Measurements from ENCODE around the gene TMED10.

The TMED10 gene

DNA sequence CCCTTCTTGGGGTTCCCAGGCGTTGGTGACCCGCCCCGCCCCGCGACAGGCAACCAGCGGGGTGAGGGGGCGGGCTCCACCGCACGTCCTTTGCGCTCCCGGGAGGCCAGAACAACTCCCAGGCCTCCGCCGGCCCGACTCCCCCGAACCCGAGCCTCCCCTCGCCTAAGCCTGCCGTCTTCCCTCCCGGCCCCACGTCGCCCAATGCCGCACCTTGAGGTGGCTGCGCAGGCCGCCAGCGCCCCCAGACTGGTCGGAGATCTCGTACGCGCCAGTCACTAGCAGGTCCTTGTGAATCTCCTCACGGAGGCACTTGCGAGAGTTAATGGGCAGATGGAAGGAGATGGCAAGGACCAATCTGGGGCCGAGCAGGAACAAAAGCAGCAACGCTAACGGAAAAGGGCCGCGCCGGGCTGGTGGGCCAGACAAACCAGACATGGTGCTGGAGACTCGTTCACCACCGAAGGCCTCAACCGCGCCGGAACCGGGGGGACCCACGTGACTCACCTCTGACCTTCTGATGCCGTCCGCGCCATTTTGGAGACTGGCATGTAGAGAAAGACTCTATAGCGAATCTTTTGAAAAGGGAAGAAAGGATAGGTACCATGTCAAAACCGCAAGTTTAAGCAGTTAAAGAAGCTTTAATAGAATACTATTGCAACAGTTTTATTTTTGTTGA is at the start of gene TMED10:
TMED10 (minus strand) TSS at position 471 of the 679 bp plus-strand sequence; CDS start at position 438, 33 bp downstream.
- peak; percentile 93 for DNase-seq

DNA sequence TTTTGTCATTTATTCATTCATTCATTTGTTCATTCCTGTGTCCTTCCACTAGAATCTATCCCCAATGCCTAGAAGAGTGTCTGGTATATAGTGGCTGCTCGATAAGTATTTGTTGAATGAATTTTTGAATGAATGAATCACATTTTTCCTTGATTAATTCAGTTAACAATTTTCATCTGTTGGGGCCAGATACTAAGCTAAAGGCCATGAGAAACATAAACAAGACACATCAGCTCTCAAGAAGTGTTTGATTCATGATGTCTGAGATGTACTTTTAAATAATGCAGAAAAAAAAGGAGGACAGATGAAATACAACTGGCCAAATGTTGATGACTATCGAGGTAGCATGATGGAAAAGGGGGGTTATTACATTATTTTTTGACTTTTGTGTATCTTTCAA is 48.1 kb upstream of the TMED10 start:
- no peak for DNase-seq

DNA sequence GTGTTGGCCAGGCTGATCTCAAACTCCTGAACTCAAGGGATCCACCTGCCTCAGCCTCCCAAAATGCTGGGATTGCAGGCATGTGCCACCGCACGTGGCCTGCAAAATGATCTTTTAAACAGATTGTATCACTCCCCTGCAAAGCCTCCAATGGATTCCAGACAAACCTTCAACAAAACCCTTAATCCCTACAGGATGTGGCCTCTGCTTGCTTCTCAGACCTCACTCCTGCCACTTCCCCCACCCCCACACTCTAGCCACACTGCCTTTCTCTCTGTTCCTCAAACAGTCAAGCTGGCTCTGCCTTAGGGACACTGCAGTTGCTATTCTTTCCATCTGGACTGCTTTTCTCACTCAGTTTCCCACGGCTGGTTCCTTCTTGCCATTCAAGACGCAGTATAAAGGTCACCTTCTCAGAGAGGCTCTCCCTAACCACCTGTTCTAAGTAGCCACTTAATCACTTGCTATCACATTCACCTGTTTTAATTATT is 47.3 kb upstream of the TMED10 start:
- DNase-seq, result no peak

DNA sequence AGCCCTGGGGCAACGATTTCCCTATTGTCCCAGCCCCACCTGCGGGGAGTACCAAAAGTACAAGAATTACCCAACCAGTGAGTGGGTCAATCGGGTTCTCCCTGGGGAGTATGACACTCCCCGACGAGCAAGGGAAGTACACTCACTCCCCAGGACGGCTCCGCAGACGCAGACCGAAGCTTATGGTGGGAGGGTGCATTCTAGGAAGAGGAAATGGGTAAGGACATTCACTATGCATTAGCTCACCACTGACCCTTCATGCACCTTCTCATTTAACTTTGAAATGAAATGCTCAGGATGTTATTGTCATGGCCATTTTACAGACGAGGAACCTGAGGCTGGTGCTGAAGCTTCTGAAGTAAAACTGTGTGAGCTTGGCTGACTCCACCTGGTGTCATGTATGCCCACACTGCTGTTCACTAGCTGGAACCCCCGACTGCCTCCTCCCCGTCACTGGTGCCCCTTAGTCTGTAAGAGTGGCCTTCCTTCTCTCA is 45.8 kb upstream of the TMED10 start:
- DNase-seq, result no peak

DNA sequence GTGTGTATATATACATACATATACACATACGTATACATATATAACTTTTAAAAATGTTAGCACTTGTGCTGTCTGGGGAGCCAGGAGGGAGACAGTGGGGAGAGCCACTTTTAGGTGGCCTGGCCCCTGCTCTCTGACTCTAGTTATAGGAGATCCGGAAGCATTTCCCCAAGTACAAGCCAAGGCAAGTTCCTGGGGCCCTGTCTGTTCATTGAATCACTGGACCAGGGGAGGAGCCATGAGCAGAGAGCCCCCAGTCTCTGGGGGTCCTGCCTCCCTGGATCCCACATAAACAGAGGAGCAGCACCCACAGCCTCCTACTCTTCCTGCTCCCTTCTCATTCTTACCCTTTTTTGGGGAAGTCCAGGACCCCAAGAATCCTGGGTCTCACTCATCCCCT is 45.4 kb upstream of the TMED10 start:
- no peak for DNase-seq

DNA sequence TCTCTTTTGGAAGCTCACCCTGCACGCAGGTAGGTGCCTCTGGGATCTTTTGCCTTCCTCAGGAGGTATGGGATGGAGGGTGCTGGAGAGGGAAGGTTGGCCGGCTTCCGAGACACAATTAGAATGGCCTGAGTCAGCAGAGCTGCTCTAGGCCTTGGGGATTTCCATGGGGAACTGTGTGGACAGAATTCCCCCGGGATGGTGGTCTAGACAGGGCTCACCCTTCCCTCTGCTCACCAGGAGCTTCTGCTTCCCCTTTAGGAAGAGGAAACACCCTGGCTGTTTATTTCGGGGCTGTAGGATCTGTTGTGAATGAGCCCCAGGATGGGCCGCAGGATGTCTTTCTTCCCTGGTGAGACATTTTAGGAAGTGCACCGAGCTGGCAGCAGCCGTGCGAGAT is 43.7 kb upstream of the TMED10 start:
- no peak for DNase-seq

DNA sequence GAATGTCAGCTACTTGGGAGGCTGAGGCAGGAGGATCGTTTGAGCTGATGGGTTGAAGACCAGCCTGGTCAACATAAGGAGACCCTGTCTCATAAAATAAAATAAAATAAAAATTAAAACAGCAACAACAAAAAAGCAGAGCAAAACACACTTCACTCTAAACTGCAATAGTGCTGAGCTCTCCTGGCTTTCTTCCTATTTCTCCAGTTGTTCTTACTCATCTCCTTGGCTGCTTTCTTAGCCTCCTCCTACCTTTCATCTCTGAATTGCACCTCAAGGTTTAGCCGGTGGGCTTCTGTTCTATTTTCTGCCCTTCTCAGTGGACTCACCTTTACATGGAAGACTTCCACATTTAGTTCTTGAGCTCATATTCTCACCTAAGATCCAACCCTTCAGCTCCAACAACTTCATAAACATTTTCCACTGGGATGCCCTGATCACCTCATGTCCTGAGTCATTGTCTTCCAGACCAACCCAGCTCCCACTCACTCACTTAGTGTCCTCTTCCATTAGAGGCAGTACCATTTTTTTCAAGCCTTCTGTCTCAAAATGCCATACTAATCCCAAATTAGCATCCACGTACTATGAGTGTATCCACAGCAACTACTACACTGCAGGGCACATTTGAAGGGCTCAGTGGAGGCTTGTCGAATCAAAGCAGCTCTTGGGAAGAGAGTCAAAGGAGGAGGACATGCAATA is 41.2 kb upstream of the TMED10 start:
- DNase-seq, result no peak

DNA sequence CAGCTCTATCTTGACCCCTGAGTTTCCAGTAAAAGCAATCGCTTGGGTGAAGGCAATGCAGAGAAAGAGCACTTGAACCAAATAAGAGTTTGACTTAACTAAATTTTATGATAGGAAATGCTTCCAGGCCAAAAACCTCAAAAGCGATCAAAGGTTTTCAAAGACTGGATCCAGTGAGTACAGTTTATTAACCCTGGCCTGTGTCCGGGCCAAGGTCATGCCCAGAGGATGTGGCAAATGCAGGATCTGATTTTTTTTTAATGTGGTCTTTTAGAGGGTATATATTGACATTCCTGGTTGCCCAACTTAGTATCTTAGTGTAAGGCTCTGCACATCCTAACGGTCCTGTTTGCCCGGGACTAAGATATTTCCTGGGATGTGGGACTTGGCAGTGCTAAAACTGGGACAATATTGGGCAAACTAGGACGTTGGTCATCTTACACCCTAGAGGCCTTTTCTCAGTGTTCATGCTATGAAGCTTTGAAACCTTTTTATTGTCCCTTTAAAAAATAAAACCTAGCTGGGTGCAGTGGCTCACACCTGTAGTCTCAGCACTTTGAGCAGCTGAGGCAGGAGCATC is 40.1 kb upstream of the TMED10 start:
- DNase-seq, result no peak

DNA sequence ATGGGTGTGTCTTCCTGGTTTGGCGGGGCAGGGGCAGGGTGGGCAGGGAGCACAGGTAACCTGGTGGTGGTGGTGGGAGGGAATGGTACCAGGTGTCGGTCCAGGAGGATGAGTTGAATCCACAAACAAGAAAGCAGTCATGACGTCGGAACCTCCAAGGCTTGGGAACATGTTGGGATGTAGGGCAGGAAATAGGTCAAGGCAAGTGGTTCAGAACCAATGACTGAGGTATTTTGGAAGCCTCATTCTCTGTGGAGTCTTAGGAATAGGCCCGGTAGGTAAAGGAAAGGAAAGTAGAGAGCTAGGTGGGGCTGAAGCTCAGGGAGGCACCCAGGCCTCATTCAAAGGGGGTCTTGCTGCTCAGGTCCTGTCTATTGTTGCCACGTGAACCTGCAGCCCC is 39.1 kb upstream of the TMED10 start:
- DNase-seq, result no peak

DNA sequence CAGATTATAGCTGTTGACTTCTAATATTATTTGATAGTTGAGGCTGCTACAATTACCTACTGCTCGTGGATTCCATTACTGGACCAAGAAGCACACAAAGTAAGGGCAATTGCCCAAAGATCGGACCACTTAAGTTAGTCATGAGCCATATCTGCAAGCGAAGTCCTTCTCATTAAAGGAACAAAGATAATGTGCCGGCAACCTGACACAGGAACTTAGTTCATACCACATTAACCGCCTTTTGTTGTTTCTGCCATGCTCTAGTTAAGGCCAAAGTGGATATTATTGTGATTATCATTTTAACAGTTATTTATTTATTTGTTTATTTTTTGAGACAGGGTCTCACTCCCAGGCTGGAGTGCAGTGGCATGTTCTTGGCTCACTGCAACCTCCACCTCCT is 38.1 kb upstream of the TMED10 start:
- no peak for DNase-seq

DNA sequence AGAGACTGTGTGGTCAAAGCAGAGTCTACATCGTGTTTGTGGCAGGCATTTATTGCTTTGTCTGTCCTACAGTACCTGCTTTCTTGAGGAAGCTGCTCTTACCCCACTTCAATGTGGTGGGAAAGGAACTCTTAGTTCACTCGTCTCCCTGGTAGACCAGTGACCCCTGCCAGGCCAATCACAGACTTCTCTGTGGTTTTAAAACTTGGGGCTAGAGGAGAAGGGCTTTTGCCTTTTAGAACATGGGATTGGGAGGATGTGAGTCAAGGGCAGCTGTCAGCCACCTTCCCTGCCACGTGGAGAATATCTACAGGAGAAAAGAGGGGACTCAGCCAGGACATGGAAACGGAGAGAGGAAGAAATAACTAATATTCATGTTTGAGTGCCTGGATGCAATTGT is 36.8 kb upstream of the TMED10 start:
- DNase-seq, result no peak

DNA sequence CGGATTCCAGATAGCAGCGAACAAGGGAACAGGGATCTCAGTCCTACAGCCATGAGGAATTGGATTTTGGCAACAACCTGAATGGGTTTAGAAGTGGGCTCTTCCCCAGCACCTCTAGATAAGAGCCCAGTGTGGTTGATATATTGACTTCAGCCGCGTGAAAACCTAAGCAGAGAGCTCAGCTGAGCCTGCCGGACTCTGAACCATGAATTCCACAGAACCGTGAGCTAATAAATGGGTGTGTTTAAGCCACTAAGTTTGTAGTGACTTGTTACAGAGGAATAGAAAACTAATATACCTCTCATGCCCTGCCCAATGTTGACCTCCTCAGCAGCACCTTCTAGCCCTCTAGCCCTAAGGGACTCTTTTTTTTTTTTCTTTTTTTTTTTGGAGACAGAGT is 32.4 kb upstream of the TMED10 start:
- no peak for DNase-seq

DNA sequence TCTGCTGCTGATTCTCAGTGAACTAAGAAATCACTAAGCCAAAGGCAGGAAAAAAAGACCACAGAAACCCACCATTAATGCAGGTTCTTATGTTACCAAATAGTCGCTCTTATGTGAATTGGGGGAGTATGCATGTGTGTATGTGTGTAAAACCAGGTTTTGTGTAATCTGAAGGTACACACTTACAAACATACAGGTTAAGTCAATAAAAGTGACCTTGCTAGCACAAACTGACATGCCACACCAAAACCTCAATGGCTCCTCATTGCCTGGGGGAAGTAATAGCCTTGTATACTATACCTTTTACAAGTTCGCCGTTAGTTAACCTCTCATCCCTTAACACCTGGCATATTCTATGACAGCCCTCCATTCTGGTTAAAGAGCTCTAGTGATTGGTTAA is 29.8 kb upstream of the TMED10 start:
- DNase-seq, result no peak

DNA sequence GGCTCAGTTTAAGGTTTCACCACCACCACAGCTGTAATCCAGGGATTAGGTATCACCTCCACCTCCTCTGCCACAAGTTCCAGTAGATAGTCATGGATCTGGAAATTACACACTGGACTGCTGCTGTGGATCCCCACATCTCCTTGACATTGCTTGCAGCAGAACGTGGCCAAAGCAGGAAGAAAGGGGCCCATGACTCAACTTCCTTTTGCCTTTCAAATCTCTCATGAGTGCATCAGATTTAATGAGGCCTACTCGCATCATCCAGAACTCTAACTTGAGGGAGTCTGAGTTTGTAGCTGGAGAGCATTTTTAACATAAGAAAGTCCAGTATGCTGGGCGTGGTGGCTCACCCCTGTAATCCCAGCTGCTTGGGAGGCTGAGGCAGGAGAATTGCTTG is 29.2 kb upstream of the TMED10 start:
- no peak for DNase-seq

DNA sequence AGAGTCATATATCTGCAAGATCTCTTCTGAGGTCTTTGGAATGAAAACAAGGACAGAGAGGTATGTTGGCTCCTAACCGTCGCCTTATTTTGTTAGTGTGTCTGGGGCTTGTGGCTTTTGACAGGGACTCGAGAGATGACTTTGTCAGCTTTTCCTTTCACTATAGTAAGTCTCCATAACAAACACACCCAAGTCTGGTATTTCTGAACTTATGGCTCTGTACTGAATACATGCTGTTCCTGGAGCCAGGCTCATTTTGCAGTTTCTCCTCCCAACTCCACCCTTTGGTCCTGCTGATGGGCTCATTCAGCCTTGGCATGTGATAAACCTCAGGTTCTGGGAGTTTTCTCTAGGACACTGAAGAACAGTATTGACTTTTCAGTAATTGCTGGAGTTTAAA is 27.7 kb upstream of the TMED10 start:
- no peak for DNase-seq

DNA sequence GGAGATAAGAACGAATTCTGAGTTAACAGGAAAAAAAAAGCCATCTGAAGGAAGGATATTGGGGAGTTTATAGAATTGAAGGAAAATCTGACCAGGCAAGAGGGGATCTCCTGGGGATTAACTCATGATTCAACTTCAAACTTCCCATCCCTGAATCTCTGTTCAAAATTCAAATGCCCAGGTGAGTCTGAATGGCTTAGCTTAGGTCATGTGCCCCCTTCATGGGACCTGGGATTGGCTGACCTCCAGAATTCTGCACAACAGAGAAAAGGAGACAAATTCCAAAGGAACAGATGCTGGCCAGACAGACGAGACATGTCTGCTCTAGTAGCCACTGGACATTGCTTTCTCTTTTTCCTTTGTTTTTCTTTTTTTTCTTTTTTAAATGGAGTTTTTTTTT is 26.2 kb upstream of the TMED10 start:
- DNase-seq, result no peak

DNA sequence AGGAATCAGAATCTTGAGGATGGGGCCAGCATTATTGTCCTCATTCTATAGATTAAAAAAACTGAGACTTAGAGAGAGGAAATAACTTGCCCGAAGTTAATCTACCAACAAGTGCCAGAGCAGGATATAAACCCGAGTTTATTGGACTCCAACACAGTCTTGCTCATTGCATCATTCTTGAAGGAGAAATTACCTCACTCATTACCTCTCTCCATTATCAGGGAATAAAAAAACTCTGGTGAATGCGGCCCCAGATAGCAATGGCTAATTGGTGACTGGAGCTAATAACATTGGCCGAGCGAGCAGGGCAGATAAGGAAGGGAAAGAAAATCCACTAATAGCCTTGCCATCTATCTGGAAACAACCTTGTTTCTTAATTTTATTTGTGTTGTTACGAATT is 24.7 kb upstream of the TMED10 start:
- no peak for DNase-seq

DNA sequence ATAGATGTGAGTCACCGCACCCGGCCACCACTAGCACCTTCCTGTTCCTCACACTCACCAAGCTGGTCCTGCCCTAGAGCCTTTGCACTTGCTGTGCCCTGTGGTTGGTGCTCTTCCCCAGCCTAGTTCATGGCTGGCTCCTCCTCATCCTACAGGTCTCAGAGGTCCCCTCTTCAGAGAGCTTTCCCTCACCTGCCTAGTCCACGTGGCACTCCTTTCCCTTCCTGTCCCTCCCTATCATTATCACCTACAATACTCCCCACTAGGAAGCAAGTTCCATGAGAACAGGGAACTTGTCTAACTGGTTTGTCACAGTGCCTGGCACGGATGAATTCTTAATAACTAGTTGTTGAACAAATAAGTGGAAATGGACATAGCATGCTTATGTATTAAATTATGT is 24.0 kb upstream of the TMED10 start:
- DNase-seq, result no peak

DNA sequence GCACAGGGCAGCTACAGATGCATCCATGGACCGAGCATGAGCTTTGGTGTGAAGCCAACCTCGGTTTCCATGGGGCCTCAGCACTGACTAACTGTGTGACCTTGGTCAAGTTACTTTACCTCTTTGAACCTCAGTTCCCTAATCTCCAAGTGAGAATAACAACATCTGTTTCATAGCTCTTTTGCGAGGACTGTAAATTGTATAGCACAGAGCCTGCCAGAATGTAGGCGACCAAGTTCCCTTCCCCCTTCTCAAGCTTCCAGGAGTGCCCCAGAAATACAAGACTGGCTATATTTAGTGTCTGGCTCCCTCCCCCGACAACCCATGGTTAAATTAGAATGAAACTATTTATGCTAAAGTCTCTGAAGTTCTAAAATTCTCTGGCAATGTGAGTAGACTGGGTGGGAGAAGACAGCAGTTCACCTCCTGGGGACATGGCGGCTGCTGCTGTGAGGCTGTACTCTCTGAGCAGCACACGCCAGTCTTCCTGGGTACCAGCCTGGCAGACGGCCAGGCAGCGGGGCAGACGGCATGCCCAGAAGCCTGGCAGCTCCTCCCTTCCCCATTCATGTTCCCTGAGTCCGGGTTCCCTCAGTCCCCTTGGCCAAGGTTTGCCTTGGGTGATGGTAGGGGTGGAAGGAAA is 22.0 kb upstream of the TMED10 start:
- peak; percentile 69 for DNase-seq

DNA sequence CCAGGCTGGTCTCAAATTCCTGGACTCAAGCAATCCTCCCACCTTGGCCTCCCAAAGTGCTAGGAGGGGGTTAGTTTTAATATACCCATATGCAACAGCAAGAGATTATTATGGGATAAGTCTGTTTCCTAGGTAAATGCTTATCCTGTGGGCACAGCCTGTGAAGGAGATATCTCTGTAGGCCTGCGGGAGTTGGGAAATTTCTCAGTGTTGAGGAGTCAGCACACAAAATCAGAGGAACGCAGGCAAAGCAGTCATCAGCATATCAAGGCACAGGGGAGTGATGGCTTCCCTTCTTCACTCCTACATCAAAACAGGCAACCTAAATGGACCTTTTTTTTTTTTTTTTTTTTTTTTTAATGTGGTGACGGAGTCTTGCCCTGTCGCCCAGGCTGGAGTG is 20.9 kb upstream of the TMED10 start:
- DNase-seq, result no peak

DNA sequence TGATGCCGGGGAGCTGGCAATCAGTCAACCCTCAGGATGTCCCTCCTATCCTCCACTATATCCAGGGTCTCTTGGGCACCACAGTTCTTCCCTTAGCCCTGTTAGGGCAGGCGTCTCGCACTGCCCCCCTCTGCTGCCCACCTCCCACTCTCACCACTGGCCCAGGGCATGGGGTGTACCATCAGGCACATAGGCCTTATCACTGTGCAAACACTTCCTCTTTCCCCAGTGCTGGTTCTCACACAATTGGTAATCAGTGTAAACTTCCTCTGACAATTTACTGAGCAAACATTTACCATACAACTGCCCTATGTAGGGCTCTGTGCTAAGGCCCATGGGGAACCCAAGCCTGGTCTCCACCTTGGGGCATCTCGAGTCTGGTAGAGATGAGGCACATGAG is 20.1 kb upstream of the TMED10 start:
- no peak for DNase-seq

DNA sequence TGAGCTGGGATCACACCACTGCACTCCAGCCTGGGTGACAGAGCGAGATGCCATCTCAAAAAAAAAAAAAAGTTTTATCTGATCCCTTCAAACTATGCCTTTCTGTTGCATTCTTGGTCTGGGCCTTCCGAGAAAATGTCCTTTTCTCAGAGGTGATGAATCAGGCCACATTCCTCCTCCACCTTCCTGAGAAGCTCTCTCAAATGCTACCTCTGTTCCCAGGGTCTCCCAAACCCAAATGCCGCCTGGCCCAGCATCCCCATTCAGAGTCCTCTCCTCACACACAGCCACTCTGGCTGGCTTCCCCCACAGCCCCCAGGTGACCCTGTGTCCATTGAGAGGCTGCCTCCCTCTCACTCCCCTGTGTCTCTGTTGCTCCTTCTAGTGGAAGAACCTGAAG is 19.7 kb upstream of the TMED10 start:
- DNase-seq, result no peak

DNA sequence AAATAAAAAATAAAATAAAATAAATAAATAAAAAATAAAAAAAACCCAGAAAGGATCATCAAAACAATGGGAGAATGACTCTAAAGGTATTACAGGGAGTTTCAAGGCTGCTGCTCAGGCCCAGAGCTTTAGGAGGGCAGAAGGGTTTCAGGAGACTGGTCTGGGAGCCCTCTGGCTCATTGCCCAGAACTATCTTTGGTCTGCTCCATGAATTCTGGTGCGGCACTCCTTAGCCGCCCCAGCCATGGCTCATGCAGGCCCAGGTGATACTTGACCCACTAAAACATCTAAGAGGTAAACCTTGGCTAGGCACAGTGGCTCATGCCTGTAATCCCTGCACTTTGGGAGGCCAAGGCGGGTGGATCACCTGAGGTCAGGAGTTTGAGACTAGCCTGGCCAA is 14.7 kb upstream of the TMED10 start:
- no peak for DNase-seq

DNA sequence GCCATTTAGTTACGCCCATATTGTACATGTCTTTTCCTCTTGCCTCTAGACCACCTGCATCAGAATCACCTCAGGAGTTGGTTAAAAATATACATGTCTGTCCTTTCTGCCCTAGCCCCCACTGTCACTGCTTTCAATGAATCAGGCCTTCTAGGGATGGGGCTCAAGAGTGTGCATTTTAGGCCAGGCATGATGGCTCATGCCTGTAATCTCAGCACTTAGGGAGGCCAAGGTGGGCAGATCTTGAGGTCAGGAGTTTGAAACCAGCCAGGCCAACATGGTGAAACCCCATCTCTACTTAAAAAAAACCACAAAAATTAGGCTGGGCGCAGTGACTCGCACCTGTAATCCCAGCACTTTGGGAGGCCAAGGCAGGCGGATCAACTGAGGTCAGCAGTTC is 13.6 kb upstream of the TMED10 start:
- no peak for DNase-seq
